GM15510 (cell line): Measurements from ENCODE around the gene ERBB2.

ENCODE experiments used
- POLR2A ChIP-seq: IDR thresholded peaks from 3 replicates; pipeline ENCODE4 v1.6.1; 2011; ENCODE audit warnings: borderline replicate concordance; ENCODE audit not compliant: insufficient read length; ENCODE audit errors: extremely low read depth

The ERBB2 gene

GRCh38 chr17:39777534-39778365 lies 77.9 kb downstream of the ERBB2 start:
- peak; percentile 40 for TF ChIP-seq POLR2A
